GM23338 (cell line): ENCODE measurements around the gene NFATC1. TPM values are rescaled to one million over a fixed set of nuclear protein-coding genes. Genes with fewer than 3 reads are reported as not detected.

Experiments used
- ATAC-seq: fragments of 200-7000 bp; cut with Tn5 transposase; 3 replicates; pipeline ENCODE4 v1.9.1; 2020
- DNase-seq: peaks from one replicate; pipeline ENCODE4 v3.0.0-alpha.2; 2015; ENCODE audit warnings: low spot score
- H2AFZ ChIP-seq: fragments of 200-600 bp; sonication (generic); 2 replicates; pipeline ENCODE4 v1.8.0; 2016; ENCODE audit warnings: antibody characterized with exemption, mild to moderate bottlenecking, moderate library complexity
- H3F3A ChIP-seq: fragments of 200-600 bp; sonication (generic); replicated peaks from 2 replicates; pipeline ENCODE4 v1.8.0; 2017; ENCODE audit warnings: antibody characterized with exemption, mixed run types, low read depth
- H3K27ac ChIP-seq: fragments of 200-600 bp; sonication (generic); 2 replicates; pipeline ENCODE4 v1.6.1; 2016; ENCODE audit warnings: low read depth
- H3K27me3 ChIP-seq: fragments of 200-600 bp; sonication (generic); 2 replicates; pipeline ENCODE4 v1.8.0; 2016; ENCODE audit warnings: mild to moderate bottlenecking, mixed run types, moderate library complexity; ENCODE audit not compliant: insufficient read depth
- H3K36me3 ChIP-seq: fragments of 200-600 bp; sonication (generic); 2 replicates; pipeline ENCODE4 v1.8.0; 2016; ENCODE audit warnings: mild to moderate bottlenecking; ENCODE audit not compliant: insufficient read depth
- H3K4me1 ChIP-seq: fragments of 200-600 bp; sonication (generic); 2 replicates; pipeline ENCODE4 v1.8.0; 2016; ENCODE audit warnings: mild to moderate bottlenecking, moderate library complexity; ENCODE audit not compliant: insufficient read depth
- H3K4me2 ChIP-seq: fragments of 200-600 bp; sonication (generic); 2 replicates; pipeline ENCODE4 v1.7.1; 2017; ENCODE audit warnings: mixed run types
- H3K4me3 ChIP-seq: fragments of 200-600 bp; sonication (generic); 2 replicates; pipeline ENCODE4 v1.6.1; 2016; ENCODE audit warnings: mixed run types
- H3K79me2 ChIP-seq: fragments of 200-600 bp; sonication (generic); replicated peaks from 2 replicates; pipeline ENCODE4 v1.8.0; 2017; ENCODE audit warnings: mild to moderate bottlenecking; ENCODE audit not compliant: insufficient read depth
- H3K9me2 ChIP-seq: fragments of 200-600 bp; sonication (generic); 2 replicates; pipeline ENCODE4 v1.8.0; 2017; ENCODE audit not compliant: insufficient read depth
- H4K20me1 ChIP-seq: fragments of 200-600 bp; sonication (generic); replicated peaks from 2 replicates; pipeline ENCODE4 v1.8.0; 2017; ENCODE audit warnings: mild to moderate bottlenecking; ENCODE audit not compliant: insufficient read depth
- H3K27ac Mint-ChIP-seq: 2 replicates; pipeline ENCODE4 v1.8.0; 2020; ENCODE audit warnings: inconsistent platforms, mild to moderate bottlenecking, moderate library complexity, mixed read lengths
- H3K27me3 Mint-ChIP-seq: 3 replicates; pipeline ENCODE4 v1.8.0; 2022; ENCODE audit warnings: low read depth, mild to moderate bottlenecking, moderate library complexity, mixed read lengths, inconsistent platforms; ENCODE audit not compliant: insufficient read depth, poor library complexity
- H3K36me3 Mint-ChIP-seq: 3 replicates; pipeline ENCODE4 v1.8.0; 2021; ENCODE audit warnings: low read depth, mild to moderate bottlenecking, inconsistent platforms, moderate library complexity, mixed read lengths
- H3K4me1 Mint-ChIP-seq: 3 replicates; pipeline ENCODE4 v1.8.0; 2020; ENCODE audit warnings: mild to moderate bottlenecking, inconsistent platforms, mixed read lengths
- H3K4me3 Mint-ChIP-seq: 3 replicates; pipeline ENCODE4 v1.8.0; 2021; ENCODE audit warnings: moderate library complexity, mild to moderate bottlenecking, inconsistent platforms, mixed read lengths
- H3K9me3 Mint-ChIP-seq: 3 replicates; pipeline ENCODE4 v1.8.0; 2020; ENCODE audit warnings: moderate library complexity, mild to moderate bottlenecking, inconsistent platforms, mixed read lengths
- CTCF ChIP-seq, 2 experiments: fragments of 200-600 bp in 1 of 2; sonication (generic) in 1 of 2; conservative IDR thresholded peaks; 2 replicates each; pipeline versions ENCODE4 v1.5.1 to v1.6.1; 2016 to 2017; ENCODE audit warnings: antibody characterized with exemption in 2 of 2, low read depth in 2 of 2, mild to moderate bottlenecking in 2 of 2, moderate library complexity in 1 of 2
- ETS1 ChIP-seq: IDR thresholded peaks from 2 replicates; pipeline ENCODE4 v1.6.1; 2016; ENCODE audit warnings: antibody characterized with exemption
- EZH2 ChIP-seq: fragments of 200-600 bp; sonication (generic); IDR thresholded peaks from one replicate; pipeline ENCODE4 v1.8.0; 2017; ENCODE audit warnings: antibody characterized with exemption, mild to moderate bottlenecking, low read depth; ENCODE audit not compliant: unreplicated experiment
- EZH2phosphoT487 ChIP-seq: fragments of 200-600 bp; sonication (generic); IDR thresholded peaks from one replicate; pipeline ENCODE4 v1.8.1; 2018; ENCODE audit warnings: antibody characterized with exemption; ENCODE audit not compliant: unreplicated experiment
- JUNB ChIP-seq: IDR thresholded peaks from one replicate; pipeline ENCODE4 v1.6.1; 2016; ENCODE audit warnings: antibody characterized with exemption; ENCODE audit not compliant: unreplicated experiment
- NANOG ChIP-seq: IDR thresholded peaks from 2 replicates; pipeline ENCODE4 v1.6.1; 2016; ENCODE audit warnings: antibody characterized with exemption, borderline replicate concordance
- POLR2AphosphoS5 ChIP-seq: IDR thresholded peaks from 2 replicates; pipeline ENCODE4 v1.6.1; 2016; ENCODE audit warnings: antibody characterized with exemption, low read depth
- STAT1 ChIP-seq: IDR thresholded peaks from one replicate; pipeline ENCODE4 v1.6.1; 2016; ENCODE audit warnings: antibody characterized with exemption; ENCODE audit not compliant: unreplicated experiment
- ZNF114 ChIP-seq: fragments of 250-450 bp; sonication (Bioruptor Pico); IDR thresholded peaks from 2 replicates; pipeline ENCODE4 v1.5.0; 2020; ENCODE audit warnings: mild to moderate bottlenecking, moderate library complexity
- ZNF462 ChIP-seq: fragments of 250-450 bp; sonication (Bioruptor Pico); IDR thresholded peaks from 2 replicates; pipeline ENCODE4 v1.5.0; 2020; ENCODE audit warnings: mild to moderate bottlenecking, moderate library complexity
- polyA plus RNA-seq: library from polyadenylated mRNA; unstranded; fragments of >200 nt; fragmentation: Nextera tagmentation; extraction: Ambion mirVana; gene quantifications from 2 replicates; pipeline ENCODE4 v1.2.1, GENCODE V29; 2016
- total RNA-seq: library from RNA; depleted of rRNA; stranded (reverse); fragments of >200 nt; shearing (Covaris generic); gene quantifications from 2 replicates; pipeline ENCODE4 v1.2.3, GENCODE V29; 2014

Gene NFATC1
- total and polyA plus RNA-seq, 2 experiments from 2014 or later: 3.9 to 6.4 TPM

- Mint-ChIP-seq H3K27me3 (peaks cover 4% of the 10 kb centered on the region), H3K9me3 (no peaks in the 10 kb centered on the region; the same call in 1 of the 3 replicates), H3K27ac (no peak overlapping the region), H3K4me1 (peaks cover 2% of the 10 kb centered on the region; the same call in 1 of the 3 replicates), H3K36me3 (no peaks in the 10 kb centered on the region; the same call in 2 of the 3 replicates), H3K4me3 (no peak overlapping the region)
- TF ChIP-seq STAT1 (no peak), CTCF (conservative IDR thresholded peaks at IDR 0.05; ENCODE audit: low read depth in 2 of 2) (no peak), POLR2AphosphoS5 (no peak), JUNB (no peak), NANOG (no peak), ZNF462 (CRISPR knock-in tag) (no peak), ZNF114 (CRISPR knock-in tag) (no peak), EZH2phosphoT487 (no peak), EZH2 (no peak), ETS1 (no peak)
- H3K9me2 ChIP-seq: no peaks in the 10 kb centered on the region
- DNase-seq (no peak), ATAC-seq (no peak)
- no peak overlapping the region for H3K4me3 ChIP-seq
- no peaks in the 10 kb centered on the region for H3K4me1 ChIP-seq
- no peak overlapping the region for H3K4me2 ChIP-seq
- H2AFZ ChIP-seq: no peak overlapping the region
- no peaks in the 10 kb centered on the region for H3K27me3 ChIP-seq
- H3K27ac ChIP-seq: no peak overlapping the region
- H4K20me1 ChIP-seq: no peaks in the 10 kb centered on the region; the same call in 1 of the 2 replicates
- H3K79me2 ChIP-seq: no peaks in the 10 kb centered on the region
- H3F3A ChIP-seq: no peaks in the 10 kb centered on the region
- H3K36me3 ChIP-seq: no peaks in the 10 kb centered on the region
These were observed 119.6 kb downstream of the NFATC1 start for GRCh38 chr18:79515331-79515730.
